Iris pigment epithelial cell (primary cell): ENCODE results near the gene ABHD5.

ENCODE experiments used
- DNase-seq: peaks from one replicate; pipeline ENCODE4 v3.0.0-alpha.2; 2011; ENCODE audit warnings: low read depth

Gene ABHD5

GRCh38 chr3:43757666-43758321 is 67.1 kb downstream of the ABHD5 start:
- DNase-seq, result no peak

GRCh38 chr3:43758592-43759225 is 68.0 kb downstream of the ABHD5 start:
- DNase-seq, result no peak

GRCh38 chr3:43759297-43759782 is 68.6 kb downstream of the ABHD5 start:
- DNase-seq, result peak; percentile 68

GRCh38 chr3:43759938-43760337 is 69.2 kb downstream of the ABHD5 start:
- DNase-seq, result no peak

GRCh38 chr3:43760938-43761337 is 70.2 kb downstream of the ABHD5 start:
- DNase-seq, result no peak

- no peak for DNase-seq
These were observed 71.7 kb downstream of the ABHD5 start for GRCh38 chr3:43762451-43762850.

- no peak for DNase-seq
These were observed 73.3 kb downstream of the ABHD5 start for GRCh38 chr3:43764056-43764455.

GRCh38 chr3:43764471-43764870 is 73.7 kb downstream of the ABHD5 start:
- no peak for DNase-seq

- DNase-seq, result peak; percentile 79
These were observed 74.8 kb downstream of the ABHD5 start for GRCh38 chr3:43765521-43765971.

GRCh38 chr3:43766672-43767465 is 76.1 kb downstream of the ABHD5 start:
- peak; percentile 74 for DNase-seq

GRCh38 chr3:43768381-43768973 is 77.7 kb downstream of the ABHD5 start:
- DNase-seq, result peak; percentile 42

GRCh38 chr3:43769097-43769884 is 78.6 kb downstream of the ABHD5 start:
- DNase-seq, result peak; percentile 97

GRCh38 chr3:43769885-43770425 is 79.2 kb downstream of the ABHD5 start:
- DNase-seq, result no peak

- peak; percentile 39 for DNase-seq
These were observed 79.8 kb downstream of the ABHD5 start for GRCh38 chr3:43770426-43771103.

GRCh38 chr3:43771610-43772009 is 80.9 kb downstream of the ABHD5 start:
- DNase-seq, result no peak

GRCh38 chr3:43773273-43774094 is 82.7 kb downstream of the ABHD5 start:
- DNase-seq, result no peak

GRCh38 chr3:43774799-43775198 is 84.1 kb downstream of the ABHD5 start:
- DNase-seq, result no peak

GRCh38 chr3:43776101-43776500 is 85.4 kb downstream of the ABHD5 start:
- DNase-seq, result no peak

GRCh38 chr3:43779850-43780249 is 89.1 kb downstream of the ABHD5 start:
- DNase-seq, result no peak

GRCh38 chr3:43782541-43782940 is 91.8 kb downstream of the ABHD5 start:
- no peak for DNase-seq
